Stimulated activated CD8-positive, alpha-beta memory T cell treated with anti-CD3 and anti-CD28 coated beads, Interleukin-7, amount 100 ng/mL, for 24 hours (primary cell): ENCODE measurements around the gene GIT1.

Experiments used
- DNase-seq: peaks from one replicate; pipeline ENCODE4 v3.0.0-alpha.2; 2020; ENCODE audit warnings: low read depth

The GIT1 gene

GRCh38 chr17:29579866-29580771, 9.3 kb downstream of the GIT1 start:
- DNase-seq: peak; percentile 78

GRCh38 chr17:29578626-29579485, 10.6 kb downstream of the GIT1 start:
- no peak for DNase-seq

- DNase-seq: no peak
Observed at GRCh38 chr17:29577385-29578211, 11.8 kb downstream of the GIT1 start.

GRCh38 chr17:29577001-29577370, 12.5 kb downstream of the GIT1 start:
- no peak for DNase-seq

GRCh38 chr17:29576214-29577000, 13.0 kb downstream of the GIT1 start:
- no peak for DNase-seq

GRCh38 chr17:29575511-29576213, 13.8 kb downstream of the GIT1 start:
- DNase-seq: no peak

- DNase-seq: no peak
Observed at GRCh38 chr17:29574732-29575510, 14.5 kb downstream of the GIT1 start.

- no peak for DNase-seq
Observed at GRCh38 chr17:29573871-29574731, 15.3 kb downstream of the GIT1 start.

- no peak for DNase-seq
Observed at GRCh38 chr17:29573558-29573869, 15.9 kb downstream of the GIT1 start.

- no peak for DNase-seq
Observed at GRCh38 chr17:29572691-29573557, 16.5 kb downstream of the GIT1 start.

- DNase-seq: no peak
Observed at GRCh38 chr17:29571883-29572681, 17.4 kb downstream of the GIT1 start.

- no peak for DNase-seq
Observed at GRCh38 chr17:29571486-29571882, 18.0 kb downstream of the GIT1 start.

- DNase-seq: no peak
Observed at GRCh38 chr17:29570521-29570920, 18.9 kb downstream of the GIT1 start.

GRCh38 chr17:29569245-29569950, 20.1 kb downstream of the GIT1 start:
- DNase-seq: no peak

GRCh38 chr17:29568331-29569244, 20.9 kb downstream of the GIT1 start, which contains the start of gene TP53I13:
Gene TP53I13 (plus strand): TSS chr17:29568701. CDS start chr17:29568759, 58 bp downstream.
- peak; percentile 81 for DNase-seq
